Measurements from ENCODE around the gene SLC35G4.
"Not testable (repeated sequence)": the region's sequence is repeated elsewhere in the genome, so short reads cannot be mapped to it uniquely, and the experiment has no call there.

SLC35G4 gene

GRCh38 chr18:11613611-11614010 lies 4.2 kb downstream of the SLC35G4 start:
- DNase-seq (ENCODE audit: low spot score): not testable (repeated sequence)

GRCh38 chr18:11614042-11614441 lies 4.6 kb downstream of the SLC35G4 start:
- DNase-seq (ENCODE audit: low spot score): not testable (repeated sequence)

GRCh38 chr18:11614981-11615380 lies 5.6 kb downstream of the SLC35G4 start:
- not testable (repeated sequence) for DNase-seq (ENCODE audit: low spot score)

GRCh38 chr18:11647310-11647709 lies 37.9 kb downstream of the SLC35G4 start:
- DNase-seq (ENCODE audit: low spot score): not testable (repeated sequence)

- DNase-seq (ENCODE audit: low spot score): not testable (repeated sequence)
Measured at GRCh38 chr18:11647804-11648203, 38.4 kb downstream of the SLC35G4 start.

GRCh38 chr18:11649839-11650238 lies 40.4 kb downstream of the SLC35G4 start:
- no peak for DNase-seq (ENCODE audit: low spot score)

- DNase-seq (ENCODE audit: low spot score): no peak
Measured at GRCh38 chr18:11651899-11652298, 42.5 kb downstream of the SLC35G4 start.

GRCh38 chr18:11653521-11653920 lies 44.1 kb downstream of the SLC35G4 start:
- DNase-seq (ENCODE audit: low spot score): no peak

GRCh38 chr18:11654736-11655605 lies 45.6 kb downstream of the SLC35G4 start:
- DNase-seq (ENCODE audit: low spot score): no peak

GRCh38 chr18:11655606-11655932 lies 46.2 kb downstream of the SLC35G4 start:
- no peak for DNase-seq (ENCODE audit: low spot score)

- no peak for DNase-seq (ENCODE audit: low spot score)
Measured at GRCh38 chr18:11657152-11657551, 47.8 kb downstream of the SLC35G4 start.

GRCh38 chr18:11657554-11657953 lies 48.2 kb downstream of the SLC35G4 start:
- DNase-seq (ENCODE audit: low spot score): no peak

- DNase-seq (ENCODE audit: low spot score): no peak
Measured at GRCh38 chr18:11658019-11658418, 48.6 kb downstream of the SLC35G4 start.

GRCh38 chr18:11658989-11659388 lies 49.6 kb downstream of the SLC35G4 start:
- DNase-seq (ENCODE audit: low spot score): no peak
